HG02840 (cell line): ENCODE data around the gene CTIF.
A peak's percentile ranks its signal among the peaks of the same experiment; 100 is the strongest.

Source experiments
- ATAC-seq: cut with Tn5 transposase; IDR thresholded peaks from one replicate; pipeline ENCODE4 v1.9.1; 2021; ENCODE audit warnings: mild to moderate bottlenecking, moderate library complexity, moderate number of reproducible peaks; ENCODE audit not compliant: unreplicated experiment, low FRiP score

The CTIF gene

GRCh38 chr18:48794251-48794970 lies 255.6 kb downstream of the CTIF start:
- no peak for ATAC-seq

GRCh38 chr18:48795696-48796095 lies 256.9 kb downstream of the CTIF start:
- no peak for ATAC-seq

- ATAC-seq: no peak
Measured at GRCh38 chr18:48796491-48797205, 257.8 kb downstream of the CTIF start.

GRCh38 chr18:48797841-48798255 lies 259.0 kb downstream of the CTIF start:
- no peak for ATAC-seq

GRCh38 chr18:48798334-48799245 lies 259.8 kb downstream of the CTIF start:
- ATAC-seq: no peak

- no peak for ATAC-seq
Measured at GRCh38 chr18:48799724-48800315, 261.0 kb downstream of the CTIF start.

GRCh38 chr18:48800466-48800865 lies 261.6 kb downstream of the CTIF start:
- no peak for ATAC-seq

- peak; percentile 43 for ATAC-seq
Measured at GRCh38 chr18:48800876-48801727, 262.3 kb downstream of the CTIF start.

- no peak for ATAC-seq
Measured at GRCh38 chr18:48801728-48802542, 263.1 kb downstream of the CTIF start.

- no peak for ATAC-seq
Measured at GRCh38 chr18:48802543-48803290, 263.9 kb downstream of the CTIF start.

- no peak for ATAC-seq
Measured at GRCh38 chr18:48803518-48803917, 264.7 kb downstream of the CTIF start.

GRCh38 chr18:48803951-48804855 lies 265.4 kb downstream of the CTIF start:
- no peak for ATAC-seq

GRCh38 chr18:48804856-48805610 lies 266.2 kb downstream of the CTIF start:
- no peak for ATAC-seq

GRCh38 chr18:48805826-48806535 lies 267.1 kb downstream of the CTIF start:
- ATAC-seq: no peak

GRCh38 chr18:48806551-48807261 lies 267.9 kb downstream of the CTIF start:
- no peak for ATAC-seq
